Loucy (cell line): ENCODE measurements around the gene SCARB1.

ENCODE experiments used
- H2AFZ ChIP-seq: fragments of 200-600 bp; sonication (generic); 2 replicates; pipeline ENCODE4 v1.6.0; 2016; ENCODE audit warnings: antibody characterized with exemption, mild to moderate bottlenecking, low read length, moderate library complexity
- H3F3A ChIP-seq: fragments of 200-600 bp; 2 replicates; pipeline ENCODE4 v1.6.0; 2016; ENCODE audit warnings: antibody characterized with exemption, low read depth, mild to moderate bottlenecking
- H3K27me3 ChIP-seq: fragments of 200-600 bp; sonication (generic); 2 replicates; pipeline ENCODE4 v1.6.1; 2014; ENCODE audit warnings: low read length, mild to moderate bottlenecking; ENCODE audit not compliant: insufficient read depth, poor library complexity, severe bottlenecking
- H3K36me3 ChIP-seq: fragments of 200-600 bp; sonication (generic); 2 replicates; pipeline ENCODE4 v1.6.1; 2016; ENCODE audit warnings: low read length; ENCODE audit not compliant: insufficient read depth
- H3K4me1 ChIP-seq: fragments of 200-600 bp; sonication (generic); 2 replicates; pipeline ENCODE4 v1.5.1; 2014; ENCODE audit warnings: low read length, mild to moderate bottlenecking; ENCODE audit not compliant: insufficient read depth, poor library complexity, severe bottlenecking
- H3K4me2 ChIP-seq: fragments of 200-600 bp; sonication (generic); 2 replicates; pipeline ENCODE4 v1.6.0; 2014; ENCODE audit warnings: antibody characterized with exemption, low read length, low read depth, mild to moderate bottlenecking; ENCODE audit not compliant: poor library complexity, severe bottlenecking
- H3K4me3 ChIP-seq: fragments of 200-600 bp; sonication (generic); 2 replicates; pipeline ENCODE4 v1.5.1; 2014; ENCODE audit warnings: low read length, mild to moderate bottlenecking, mixed read lengths; ENCODE audit not compliant: poor library complexity, severe bottlenecking
- H3K79me2 ChIP-seq: fragments of 200-600 bp; sonication (generic); 2 replicates; pipeline ENCODE4 v1.6.1; 2014; ENCODE audit warnings: low read length; ENCODE audit not compliant: insufficient read depth
- H3K9ac ChIP-seq: fragments of 200-600 bp; sonication (generic); 2 replicates; pipeline ENCODE4 v1.6.0; 2014; ENCODE audit warnings: mild to moderate bottlenecking, low read depth, low read length, moderate library complexity; ENCODE audit not compliant: poor library complexity, severe bottlenecking
- H3K9me2 ChIP-seq: fragments of 200-600 bp; sonication (generic); replicated peaks from 2 replicates; pipeline ENCODE4 v1.6.1; 2016; ENCODE audit warnings: low read depth, low read length, mixed read lengths
- H3K9me3 ChIP-seq: fragments of 200-600 bp; sonication (generic); 2 replicates; pipeline ENCODE4 v1.6.1; 2014; ENCODE audit warnings: mild to moderate bottlenecking, antibody characterized with exemption, low read length, low read depth; ENCODE audit not compliant: insufficient read depth
- H4K20me1 ChIP-seq: fragments of 200-600 bp; sonication (generic); 2 replicates; pipeline ENCODE4 v1.6.0; 2014; ENCODE audit warnings: antibody characterized with exemption, low read length, mild to moderate bottlenecking; ENCODE audit not compliant: insufficient read depth, poor library complexity, severe bottlenecking
- CTCF ChIP-seq: fragments of 200-600 bp; sonication (generic); conservative IDR thresholded peaks from 2 replicates; pipeline ENCODE4 v1.5.1; 2014; ENCODE audit warnings: mild to moderate bottlenecking, antibody characterized with exemption, low read length
- EZH2phosphoT487 ChIP-seq: fragments of 200-600 bp; IDR thresholded peaks from 2 replicates; pipeline ENCODE4 v1.6.1; 2018; ENCODE audit warnings: antibody characterized with exemption, mild to moderate bottlenecking, moderate library complexity, borderline replicate concordance

Gene SCARB1

GRCh38 chr12:124780752-124781685 is 82.6 kb downstream of the SCARB1 start:
- no peak overlapping the region for H3K4me3 ChIP-seq
- H3K36me3 ChIP-seq, result no peaks in the 10 kb centered on the region; the same call in 1 of the 2 replicates
- H2AFZ ChIP-seq, result no peak overlapping the region
- H3K4me2 ChIP-seq, result no peak overlapping the region
- no peaks in the 10 kb centered on the region for H4K20me1 ChIP-seq
- no peaks in the 10 kb centered on the region for H3K4me1 ChIP-seq
- H3K9me2 ChIP-seq, result no peaks in the 10 kb centered on the region
- no peaks in the 10 kb centered on the region for H3F3A ChIP-seq
- no peak overlapping the region for H3K9ac ChIP-seq
- H3K79me2 ChIP-seq, result no peaks in the 10 kb centered on the region
- no peaks in the 10 kb centered on the region for H3K9me3 ChIP-seq
- no peaks in the 10 kb centered on the region for H3K27me3 ChIP-seq
- TF ChIP-seq EZH2phosphoT487 (no peak), CTCF (no peak)

DNA sequence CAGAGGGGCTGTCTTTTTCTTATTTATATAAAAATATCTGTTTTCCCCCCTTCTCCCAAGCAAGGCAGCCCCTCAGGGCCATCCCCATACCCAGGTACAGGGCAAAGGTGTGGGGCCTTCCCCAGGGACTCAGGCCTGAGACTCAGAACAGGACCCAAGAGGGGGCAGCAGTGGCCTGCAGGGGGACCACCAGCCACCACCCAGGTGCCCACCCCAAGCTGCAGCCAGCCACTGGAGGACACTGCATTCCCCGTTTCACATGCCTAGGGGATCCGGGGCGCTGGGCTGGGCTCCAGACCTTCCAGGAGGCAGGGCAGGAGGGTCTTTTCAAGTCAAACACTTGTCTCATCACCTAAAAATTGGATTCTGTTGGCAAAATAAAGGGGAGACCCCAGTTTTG is 83.3 kb downstream of the SCARB1 start:
- Histone ChIP-seq H3K27me3 (no peaks in the 10 kb centered on the region), H3K9me2 (no peaks in the 10 kb centered on the region), H3K79me2 (no peaks in the 10 kb centered on the region), H3K4me1 (no peaks in the 10 kb centered on the region), H3K4me2 (no peak overlapping the region), H3F3A (no peaks in the 10 kb centered on the region), H3K9ac (no peak overlapping the region), H2AFZ (no peak overlapping the region), H4K20me1 (no peaks in the 10 kb centered on the region), H3K36me3 (no peaks in the 10 kb centered on the region; the same call in 1 of the 2 replicates), H3K9me3 (no peaks in the 10 kb centered on the region), H3K4me3 (no peak overlapping the region)
- no peak for TF ChIP-seq CTCF
- no peak for TF ChIP-seq EZH2phosphoT487

DNA sequence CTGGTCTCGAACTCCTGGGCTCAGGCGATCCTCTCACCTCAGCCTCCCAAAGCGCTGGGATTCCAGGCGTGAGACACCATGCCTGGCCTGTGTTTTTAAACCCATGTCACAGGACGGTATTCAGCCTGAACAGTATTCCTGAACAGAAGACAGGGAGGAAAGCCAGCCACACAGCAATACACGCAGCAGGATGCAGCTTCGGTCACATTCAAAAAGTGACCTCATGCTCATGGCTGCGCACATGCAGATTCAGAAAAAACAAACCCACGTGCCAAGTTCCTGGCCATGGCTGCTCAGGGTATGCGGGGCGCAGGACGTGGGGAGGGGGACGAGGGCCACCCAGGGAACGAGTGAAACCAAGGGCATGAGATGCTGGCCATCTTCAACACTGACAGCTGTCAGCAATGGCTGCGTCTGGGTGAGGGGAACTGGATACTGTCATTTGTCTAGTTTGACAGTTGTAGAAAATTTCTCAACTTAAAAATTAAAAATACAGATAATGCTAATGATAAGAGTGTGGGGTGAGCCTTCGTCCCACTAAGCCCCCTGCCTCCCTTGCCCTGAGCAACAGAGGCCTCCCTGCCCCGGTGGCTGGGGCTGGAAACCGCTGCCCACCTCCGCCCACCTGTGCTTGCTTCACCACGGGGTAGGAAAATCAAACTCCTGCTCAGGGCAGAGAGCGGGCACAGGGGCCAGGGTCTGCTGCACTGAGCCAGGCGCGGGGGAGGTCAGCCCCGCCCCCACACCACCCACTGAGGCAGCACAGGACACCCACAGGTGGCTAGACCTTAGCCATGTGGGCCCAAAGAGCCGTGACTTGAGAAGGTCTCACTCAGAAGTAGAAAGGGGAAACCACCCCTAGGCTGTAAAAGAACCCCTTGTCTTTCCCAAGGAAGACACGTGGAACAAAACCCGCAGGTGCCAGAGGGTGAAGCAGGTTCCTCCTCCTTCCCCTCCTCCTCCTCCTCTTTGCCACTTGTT is 84.2 kb downstream of the SCARB1 start:
- Histone ChIP-seq H3K9ac (no peak overlapping the region), H4K20me1 (no peaks in the 10 kb centered on the region), H3K79me2 (no peaks in the 10 kb centered on the region), H3K9me2 (no peaks in the 10 kb centered on the region), H3K27me3 (no peaks in the 10 kb centered on the region), H3K4me3 (no peak overlapping the region), H2AFZ (no peak overlapping the region), H3K4me2 (no peak overlapping the region), H3K4me1 (no peaks in the 10 kb centered on the region), H3K36me3 (no peaks in the 10 kb centered on the region), H3K9me3 (no peaks in the 10 kb centered on the region), H3F3A (no peaks in the 10 kb centered on the region)
- no peak for TF ChIP-seq CTCF
- no peak for TF ChIP-seq EZH2phosphoT487
